Karpas-422 (cell line): ENCODE results near the gene WASF2. TPM values are rescaled to one million over a fixed set of nuclear protein-coding genes. Genes with fewer than 3 reads are reported as not detected.

Experiments used
- DNase-seq: peaks from one replicate; pipeline ENCODE4 v3.0.0-alpha.2; 2015
- H2AFZ ChIP-seq: fragments of 200-600 bp; sonication (generic); 2 replicates; pipeline ENCODE4 v1.6.1; 2014; ENCODE audit warnings: antibody characterized with exemption, low read length, mixed read lengths
- H3K27ac ChIP-seq: fragments of 200-600 bp; sonication (generic); 2 replicates; pipeline ENCODE4 v1.5.1; 2014; ENCODE audit warnings: mild to moderate bottlenecking, low read length, moderate library complexity
- H3K27me3 ChIP-seq: fragments of 200-600 bp; sonication (generic); 2 replicates; pipeline ENCODE4 v1.6.1; 2014; ENCODE audit warnings: low read length, mixed read lengths
- H3K36me3 ChIP-seq: fragments of 200-600 bp; sonication (generic); 2 replicates; pipeline ENCODE4 v1.6.1; 2014; ENCODE audit warnings: low read length, mixed read lengths; ENCODE audit not compliant: insufficient read depth
- H3K4me1 ChIP-seq: fragments of 200-600 bp; sonication (generic); 2 replicates; pipeline ENCODE4 v1.6.1; 2014; ENCODE audit warnings: mild to moderate bottlenecking, low read length, mixed read lengths
- H3K4me2 ChIP-seq: fragments of 200-600 bp; sonication (generic); 2 replicates; pipeline ENCODE4 v1.6.1; 2014; ENCODE audit warnings: low read length, low read depth, mild to moderate bottlenecking; ENCODE audit not compliant: poor library complexity, severe bottlenecking
- H3K4me3 ChIP-seq: fragments of 200-600 bp; sonication (generic); 2 replicates; pipeline ENCODE4 v1.5.1; 2014; ENCODE audit warnings: mild to moderate bottlenecking, antibody characterized with exemption, low read length, mixed read lengths
- H3K79me2 ChIP-seq: fragments of 200-600 bp; sonication (generic); 2 replicates; pipeline ENCODE4 v1.6.1; 2014; ENCODE audit warnings: mild to moderate bottlenecking, low read length, mixed read lengths
- H3K9ac ChIP-seq: fragments of 200-600 bp; sonication (generic); 2 replicates; pipeline ENCODE4 v1.6.0; 2014; ENCODE audit warnings: low read length
- H3K9me2 ChIP-seq: fragments of 200-600 bp; sonication (generic), shearing (Covaris generic); replicated peaks from 2 replicates; pipeline ENCODE4 v1.6.0; 2014; ENCODE audit warnings: mild to moderate bottlenecking, low read length, moderate library complexity; ENCODE audit not compliant: insufficient read depth
- H3K9me3 ChIP-seq: fragments of 300-700, 200-600 bp; sonication (generic); 2 replicates; pipeline ENCODE4 v1.6.1; 2014; ENCODE audit warnings: low read length, mixed read lengths
- H4K20me1 ChIP-seq: fragments of 200-600 bp; sonication (generic); 2 replicates; pipeline ENCODE4 v1.6.1; 2014; ENCODE audit warnings: mild to moderate bottlenecking, antibody characterized with exemption, low read length, low read depth; ENCODE audit not compliant: insufficient read depth
- total RNA-seq: library from RNA; depleted of rRNA; stranded (reverse); fragments of >200 nt; shearing (Covaris generic); gene quantifications from 2 replicates; pipeline ENCODE4 v1.2.3, GENCODE V29; 2014; ENCODE audit warnings: low replicate concordance

Gene WASF2
- total RNA-seq, 1 experiment from 2014 or later, result 21.7 TPM

- peak overlapping the region; percentile 13; the same call in 1 of the 2 replicates for H2AFZ ChIP-seq
- peaks cover 20% of the 10 kb centered on the region for H3K4me1 ChIP-seq
- H3K79me2 ChIP-seq, result peaks cover 23% of the 10 kb centered on the region
- no peaks in the 10 kb centered on the region for H3K27me3 ChIP-seq
- H4K20me1 ChIP-seq, result peaks cover 8% of the 10 kb centered on the region; the same call in 1 of the 2 replicates
- H3K36me3 ChIP-seq, result no peaks in the 10 kb centered on the region
- no peak overlapping the region for H3K27ac ChIP-seq
- no peaks in the 10 kb centered on the region for H3K9me3 ChIP-seq
- no peak for DNase-seq
- no peak overlapping the region for H3K4me2 ChIP-seq
- no peaks in the 10 kb centered on the region for H3K9me2 ChIP-seq
- H3K4me3 ChIP-seq, result no peak overlapping the region
- H3K9ac ChIP-seq, result no peak overlapping the region
Measured at GRCh38 chr1:27491748-27492700, 2.1 kb upstream of the WASF2 start.

DNA sequence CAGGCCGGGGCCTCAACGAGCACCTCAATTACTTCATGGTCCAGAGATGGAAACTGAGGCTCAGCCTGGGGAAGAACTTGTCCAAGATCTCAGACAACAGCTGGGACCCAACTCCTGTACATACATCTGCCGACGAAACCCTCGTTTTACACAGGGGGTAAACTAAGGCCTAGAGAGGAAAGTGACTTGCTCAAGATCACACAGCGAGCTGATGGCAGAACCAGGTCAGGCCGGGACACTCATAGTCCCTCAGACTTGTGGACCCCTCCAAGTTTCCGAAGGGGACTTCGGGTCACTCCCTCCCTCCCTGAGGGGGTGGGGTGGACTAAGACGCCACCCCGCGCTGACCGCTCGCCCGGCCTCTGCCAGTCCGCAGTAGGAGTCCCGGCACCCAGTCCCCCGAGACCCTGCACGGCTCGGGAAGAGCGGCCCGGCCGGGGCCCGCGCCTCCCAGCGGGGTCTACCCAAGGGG is 430 bp downstream of the WASF2 start:
- 0 out of 2 replicates have a peak overlapping the region, but pooled peaks have one; percentile 23 for H2AFZ ChIP-seq
- H3K4me2 ChIP-seq, result peak overlapping the region; percentile 84
- H3K9ac ChIP-seq, result peak overlapping the region; percentile 93
- peak overlapping the region; percentile 77 for H3K27ac ChIP-seq
- no peaks in the 10 kb centered on the region for H3K9me3 ChIP-seq
- H3K9me2 ChIP-seq, result no peaks in the 10 kb centered on the region
- DNase-seq, result peak; percentile 69
- H3K4me1 ChIP-seq, result peaks cover 17% of the 10 kb centered on the region
- no peaks in the 10 kb centered on the region for H3K36me3 ChIP-seq
- H3K27me3 ChIP-seq, result no peaks in the 10 kb centered on the region
- peaks cover 45% of the 10 kb centered on the region for H3K79me2 ChIP-seq
- peak overlapping the region; percentile 97 for H3K4me3 ChIP-seq
- peaks cover 16% of the 10 kb centered on the region; the same call in 1 of the 2 replicates for H4K20me1 ChIP-seq

DNA sequence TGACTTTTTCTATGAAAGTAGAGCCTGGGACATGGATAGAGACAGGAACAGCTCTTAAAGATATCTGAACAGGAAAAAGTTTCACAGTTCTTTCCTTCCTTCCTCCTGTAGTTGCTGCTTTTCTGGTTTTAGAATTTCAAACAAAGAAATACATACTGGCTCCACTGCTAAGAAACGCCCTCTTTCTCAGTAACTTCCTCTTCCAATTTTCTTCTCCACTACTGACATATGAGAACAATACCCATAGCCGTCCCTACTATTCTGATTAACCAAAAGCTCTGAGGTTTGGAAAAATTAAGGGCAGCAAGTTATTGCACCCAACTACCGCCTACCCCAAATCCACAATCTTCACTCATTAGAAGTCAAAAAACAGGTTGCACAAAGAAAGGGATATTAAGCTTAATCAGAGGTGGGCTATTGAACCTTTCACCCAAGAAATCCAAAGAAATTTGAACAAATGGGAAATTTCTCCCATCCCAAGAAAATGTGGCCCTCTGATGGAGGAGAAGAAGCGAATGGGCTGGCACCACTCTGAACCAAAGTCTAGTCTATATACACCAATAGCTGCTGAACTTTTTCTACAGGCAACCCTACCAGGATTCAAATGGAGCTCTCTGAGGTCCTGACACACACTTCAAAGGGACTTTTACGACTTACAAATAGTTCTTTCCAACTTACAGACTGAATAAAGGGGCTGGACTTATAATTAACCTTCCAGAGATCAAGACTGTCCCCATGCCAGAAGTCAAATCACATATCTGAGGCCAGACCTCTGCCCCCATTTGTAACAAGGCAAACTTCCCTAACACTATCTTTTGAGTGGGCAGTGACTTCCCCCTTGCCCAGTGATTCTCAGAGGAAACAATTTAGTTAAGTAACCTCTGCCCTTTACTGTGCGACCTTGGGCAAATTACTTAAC is 1.7 kb downstream of the WASF2 start:
- Histone ChIP-seq H2AFZ (no peak overlapping the region), H3K36me3 (no peaks in the 10 kb centered on the region), H3K9ac (peak overlapping the region; percentile 93), H3K27me3 (no peaks in the 10 kb centered on the region), H3K4me2 (peak overlapping the region; percentile 84), H3K9me2 (no peaks in the 10 kb centered on the region), H4K20me1 (peaks cover 16% of the 10 kb centered on the region; the same call in 1 of the 2 replicates), H3K4me1 (peaks cover 25% of the 10 kb centered on the region), H3K79me2 (peaks cover 58% of the 10 kb centered on the region), H3K9me3 (no peaks in the 10 kb centered on the region), H3K4me3 (peak overlapping the region; percentile 97), H3K27ac (peak overlapping the region; percentile 77)
- peak; percentile 81 for DNase-seq

GRCh38 chr1:27485363-27485762 is 4.6 kb downstream of the WASF2 start:
- Histone ChIP-seq H3K9me3 (no peaks in the 10 kb centered on the region), H3K9me2 (no peaks in the 10 kb centered on the region), H2AFZ (no peak overlapping the region), H3K79me2 (peaks cover 87% of the 10 kb centered on the region), H3K27me3 (no peaks in the 10 kb centered on the region), H3K4me2 (no peak overlapping the region), H3K36me3 (no peaks in the 10 kb centered on the region), H3K9ac (no peak overlapping the region), H4K20me1 (peaks cover 27% of the 10 kb centered on the region; the same call in 1 of the 2 replicates), H3K4me1 (peaks cover 43% of the 10 kb centered on the region), H3K4me3 (no peak overlapping the region), H3K27ac (no peak overlapping the region)
- no peak for DNase-seq

- Histone ChIP-seq H2AFZ (no peak overlapping the region), H3K4me3 (no peak overlapping the region), H3K4me1 (peaks cover 40% of the 10 kb centered on the region), H4K20me1 (peaks cover 25% of the 10 kb centered on the region; the same call in 1 of the 2 replicates), H3K4me2 (no peak overlapping the region), H3K79me2 (peaks cover 89% of the 10 kb centered on the region), H3K9me3 (no peaks in the 10 kb centered on the region), H3K27me3 (no peaks in the 10 kb centered on the region), H3K9me2 (no peaks in the 10 kb centered on the region), H3K36me3 (no peaks in the 10 kb centered on the region), H3K27ac (no peak overlapping the region), H3K9ac (no peak overlapping the region)
- no peak for DNase-seq
Measured at GRCh38 chr1:27483659-27484058, 6.3 kb downstream of the WASF2 start.

GRCh38 chr1:27481994-27482620 is 7.9 kb downstream of the WASF2 start:
- H3K9me3 ChIP-seq, result no peaks in the 10 kb centered on the region
- peak overlapping the region; percentile 44 for H3K4me3 ChIP-seq
- H3K4me2 ChIP-seq, result peak overlapping the region; percentile 71
- H3K79me2 ChIP-seq, result peaks cover 91% of the 10 kb centered on the region
- no peaks in the 10 kb centered on the region for H3K36me3 ChIP-seq
- H3K27me3 ChIP-seq, result no peaks in the 10 kb centered on the region
- H3K9me2 ChIP-seq, result no peaks in the 10 kb centered on the region
- peaks cover 20% of the 10 kb centered on the region; the same call in 1 of the 2 replicates for H4K20me1 ChIP-seq
- H2AFZ ChIP-seq, result no peak overlapping the region
- H3K9ac ChIP-seq, result peak overlapping the region; percentile 14; the same call in 1 of the 2 replicates
- peak overlapping the region; percentile 68 for H3K27ac ChIP-seq
- peaks cover 38% of the 10 kb centered on the region for H3K4me1 ChIP-seq
- DNase-seq, result peak; percentile 53

DNA sequence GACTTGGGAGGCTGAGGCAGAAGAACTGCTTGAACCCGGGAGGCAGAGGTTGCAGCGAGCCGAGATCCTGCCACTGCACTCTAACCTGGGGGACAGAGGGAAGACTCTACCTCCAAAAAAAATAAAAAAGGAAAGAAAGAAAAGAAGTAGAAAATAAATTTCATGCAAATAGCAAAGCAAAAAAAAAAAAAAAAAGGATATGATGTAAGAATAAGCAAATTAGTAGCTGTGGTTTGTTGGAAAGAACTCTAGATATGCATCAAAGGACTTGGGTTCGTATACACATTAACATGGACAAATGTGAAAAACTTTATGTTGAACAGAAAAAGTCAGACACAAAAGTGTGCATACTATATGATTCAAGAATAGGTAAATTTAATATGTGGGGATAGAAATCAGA is 11.9 kb downstream of the WASF2 start:
- Histone ChIP-seq H3K36me3 (no peaks in the 10 kb centered on the region), H3K9me3 (no peaks in the 10 kb centered on the region), H3K27me3 (no peaks in the 10 kb centered on the region), H3K4me1 (peaks cover 49% of the 10 kb centered on the region), H3K9ac (no peak overlapping the region), H2AFZ (no peak overlapping the region), H4K20me1 (peaks cover 15% of the 10 kb centered on the region; the same call in 1 of the 2 replicates), H3K27ac (no peak overlapping the region), H3K4me2 (no peak overlapping the region), H3K4me3 (no peak overlapping the region), H3K79me2 (peaks cover 95% of the 10 kb centered on the region), H3K9me2 (no peaks in the 10 kb centered on the region)
- peak; percentile 60 for DNase-seq
